DND-41 (cell line): ENCODE measurements around the gene NSG2.

ENCODE experiments used
- ATAC-seq: fragments of 200-7000 bp; cut with Tn5 transposase; 3 replicates; pipeline ENCODE4 v1.9.1; 2021; ENCODE audit warnings: low read depth; ENCODE audit not compliant: insufficient read depth
- DNase-seq: peaks from one replicate; pipeline ENCODE4 v3.0.0-alpha.2; 2020
- H2AFZ ChIP-seq: 2 replicates; pipeline ENCODE4 v1.6.0; 2012; ENCODE audit warnings: low read depth, low read length
- H3K27ac ChIP-seq: 2 replicates; pipeline ENCODE4 v1.5.1; 2012; ENCODE audit warnings: low read length, inconsistent platforms
- H3K27me3 ChIP-seq: fragments of 200-600 bp; sonication (generic); 2 replicates; pipeline ENCODE4 v1.6.0; 2012; ENCODE audit warnings: low read length, mild to moderate bottlenecking, inconsistent platforms; ENCODE audit not compliant: insufficient read depth, poor library complexity
- H3K36me3 ChIP-seq: 2 replicates; pipeline ENCODE4 v1.5.1; 2012; ENCODE audit warnings: low read length, inconsistent platforms; ENCODE audit not compliant: insufficient read depth
- H3K4me1 ChIP-seq: 2 replicates; pipeline ENCODE4 v1.5.1; 2012; ENCODE audit warnings: mild to moderate bottlenecking, low read length; ENCODE audit not compliant: insufficient read depth
- H3K4me2 ChIP-seq: 2 replicates; pipeline ENCODE4 v1.6.0; 2012; ENCODE audit warnings: mild to moderate bottlenecking, moderate library complexity, low read length, inconsistent platforms; ENCODE audit not compliant: insufficient read depth
- H3K4me3 ChIP-seq, 2 experiments: fragments of 200-600 bp in 1 of 2; shearing (Covaris generic) in 1 of 2; 2 replicates each; pipeline ENCODE4 v1.5.1; 2012 to 2016; ENCODE audit warnings: inconsistent platforms in 2 of 2, low read length in 2 of 2, mild to moderate bottlenecking in 2 of 2, low read depth in 1 of 2, moderate library complexity in 1 of 2
- H3K79me2 ChIP-seq: 2 replicates; pipeline ENCODE4 v1.6.0; 2012; ENCODE audit warnings: low read length, inconsistent platforms; ENCODE audit not compliant: insufficient read depth
- H3K9ac ChIP-seq: 2 replicates; pipeline ENCODE4 v1.6.0; 2012; ENCODE audit warnings: low read depth, mild to moderate bottlenecking, inconsistent platforms, low read length, moderate library complexity
- H3K9me3 ChIP-seq: 2 replicates; pipeline ENCODE4 v1.5.1; 2012; ENCODE audit warnings: low read length, moderate library complexity, mild to moderate bottlenecking, inconsistent platforms; ENCODE audit not compliant: insufficient read depth, severe bottlenecking
- H4K20me1 ChIP-seq: 2 replicates; pipeline ENCODE4 v1.6.0; 2012; ENCODE audit warnings: low read length; ENCODE audit not compliant: insufficient read depth
- CTCF ChIP-seq: IDR thresholded peaks from 2 replicates; pipeline ENCODE4 v1.5.1; 2012; ENCODE audit warnings: borderline replicate concordance, low read length, moderate library complexity, mild to moderate bottlenecking; ENCODE audit not compliant: poor library complexity, severe bottlenecking; ENCODE audit errors: extremely low read depth
- EZH2 ChIP-seq: IDR thresholded peaks from 3 replicates; pipeline ENCODE4 v1.6.1; 2012; ENCODE audit warnings: borderline replicate concordance, low read depth, mild to moderate bottlenecking, moderate library complexity, low read length, inconsistent platforms; ENCODE audit not compliant: severe bottlenecking

The NSG2 gene

GRCh38 chr5:174134545-174134944 lies 89.0 kb downstream of the NSG2 start:
- no peak for ATAC-seq
- H3K36me3 ChIP-seq, result no peaks in the 10 kb centered on the region

GRCh38 chr5:174139623-174140022 lies 94.1 kb downstream of the NSG2 start:
- Histone ChIP-seq H4K20me1 (no peaks in the 10 kb centered on the region), H3K4me3 (no peak overlapping the region), H3K9me3 (no peaks in the 10 kb centered on the region), H3K27ac (no peak overlapping the region), H3K79me2 (no peaks in the 10 kb centered on the region), H3K9ac (no peak overlapping the region), H3K36me3 (no peaks in the 10 kb centered on the region), H3K4me2 (no peak overlapping the region), H3K4me1 (no peaks in the 10 kb centered on the region), H2AFZ (no peak overlapping the region), H3K27me3 (no peaks in the 10 kb centered on the region)
- ATAC-seq, result no peak
- DNase-seq, result no peak
- TF ChIP-seq CTCF (no peak), EZH2 (no peak)

More at GRCh38 chr5:174134545-174134944, 89.0 kb downstream of the NSG2 start:
- TF ChIP-seq EZH2, result no peak
- TF ChIP-seq CTCF, result no peak
- Histone ChIP-seq H3K4me2 (no peak overlapping the region), H4K20me1 (no peaks in the 10 kb centered on the region), H3K27me3 (no peaks in the 10 kb centered on the region), H3K9me3 (no peaks in the 10 kb centered on the region), H3K9ac (no peak overlapping the region), H3K4me3 (no peak overlapping the region), H3K27ac (no peak overlapping the region), H3K4me1 (no peaks in the 10 kb centered on the region), H3K79me2 (no peaks in the 10 kb centered on the region), H2AFZ (no peak overlapping the region)
- DNase-seq, result no peak

- ATAC-seq (no peak), DNase-seq (no peak)
- H3K9me3 ChIP-seq, result no peaks in the 10 kb centered on the region
- H3K27me3 ChIP-seq, result no peaks in the 10 kb centered on the region
- H3K4me2 ChIP-seq, result no peak overlapping the region
- no peak overlapping the region for H3K27ac ChIP-seq
- H3K79me2 ChIP-seq, result no peaks in the 10 kb centered on the region
- no peaks in the 10 kb centered on the region for H3K36me3 ChIP-seq
- no peak overlapping the region for H3K9ac ChIP-seq
- no peak overlapping the region for H2AFZ ChIP-seq
- H3K4me3 ChIP-seq, result no peak overlapping the region
- H3K4me1 ChIP-seq, result no peaks in the 10 kb centered on the region
- TF ChIP-seq CTCF (no peak), EZH2 (no peak)
- no peaks in the 10 kb centered on the region for H4K20me1 ChIP-seq
These were observed 95.0 kb downstream of the NSG2 start for GRCh38 chr5:174140452-174141020.
